PC-3 (cell line): ENCODE measurements around the gene CUEDC1. TPM values are rescaled to one million over a fixed set of nuclear protein-coding genes. Genes with fewer than 3 reads are reported as not detected.
"Not testable (repeated sequence)": the region's sequence is repeated elsewhere in the genome, so short reads cannot be mapped to it uniquely, and the experiment has no call there.

Source experiments
- ATAC-seq: fragments of 200-7000 bp; cut with Tn5 transposase; 2 replicates; pipeline ENCODE4 v1.9.1; 2020; ENCODE audit warnings: mild to moderate bottlenecking, moderate library complexity
- BruUV-seq: library from RNA; stranded (reverse); fragments of 400-500 nt; replicated peaks from 2 replicates; lab custom pipeline; 2021; lab: Mats Ljungman, UMichigan
- CTCF ChIA-PET: fragments of 300-600 bp; sonication (Branson Sonifier 250); formaldehyde crosslinking; loops from one replicate; lab custom pipeline; 2022; ENCODE audit warnings: antibody characterized with exemption; lab: Charles Lee
- POLR2A ChIA-PET: fragments of 300-600 bp; sonication (Branson Sonifier 250); formaldehyde crosslinking; loops from one replicate; lab custom pipeline; 2022; ENCODE audit warnings: antibody characterized with exemption; ENCODE audit not compliant: unreplicated experiment; lab: Charles Lee
- DNase-seq: peaks from one replicate; pipeline ENCODE4 v3.0.0-alpha.2; 2015
- H2AFZ ChIP-seq: fragments of 300-600 bp; sonication (generic); 2 replicates; pipeline ENCODE4 v1.6.0; 2016; ENCODE audit warnings: antibody characterized with exemption, low read length
- H3F3A ChIP-seq: fragments of 300-600 bp; sonication (generic); one replicate; pipeline ENCODE4 v1.6.0; 2017; ENCODE audit warnings: antibody characterized with exemption, low read length, control low read depth, mild to moderate bottlenecking; ENCODE audit not compliant: unreplicated experiment
- H3K27ac ChIP-seq: fragments of 300-600 bp; sonication (generic); 2 replicates; pipeline ENCODE4 v1.5.1; 2016; ENCODE audit warnings: mild to moderate bottlenecking, low read length
- H3K27me3 ChIP-seq: fragments of 300-600 bp; sonication (generic); 2 replicates; pipeline ENCODE4 v1.6.1; 2016; ENCODE audit warnings: low read length, mixed read lengths
- H3K36me3 ChIP-seq: fragments of 300-600 bp; sonication (generic); 2 replicates; pipeline ENCODE4 v1.6.1; 2016; ENCODE audit warnings: low read depth, mixed run types, low read length, mixed read lengths
- H3K4me1 ChIP-seq: fragments of 300-600 bp; sonication (generic); 2 replicates; pipeline ENCODE4 v1.5.1; 2016; ENCODE audit warnings: low read length; ENCODE audit not compliant: insufficient read depth
- H3K4me2 ChIP-seq: fragments of 300-600 bp; sonication (generic); 2 replicates; pipeline ENCODE4 v1.6.0; 2016; ENCODE audit warnings: low read length
- H3K4me3 ChIP-seq: fragments of 300-600 bp; sonication (generic); 2 replicates; pipeline ENCODE4 v1.5.1; 2016; ENCODE audit warnings: mild to moderate bottlenecking, low read length, mixed read lengths
- H3K79me2 ChIP-seq: fragments of 300-600 bp; sonication (generic); 2 replicates; pipeline ENCODE4 v1.6.1; 2017; ENCODE audit warnings: low read length, mixed read lengths
- H3K9ac ChIP-seq: fragments of 300-600 bp; sonication (generic); 2 replicates; pipeline ENCODE4 v1.6.0; 2016; ENCODE audit warnings: mild to moderate bottlenecking, low read length
- H3K9me2 ChIP-seq: fragments of 300-600 bp; sonication (generic); replicated peaks from 2 replicates; pipeline ENCODE4 v1.6.1; 2016; ENCODE audit warnings: mixed run types, low read length, mixed read lengths
- H3K9me3 ChIP-seq: fragments of 300-600 bp; sonication (generic); 2 replicates; pipeline ENCODE4 v1.6.1; 2016; ENCODE audit warnings: low read length, mixed read lengths
- H4K20me1 ChIP-seq: fragments of 300-600 bp; sonication (generic); 2 replicates; pipeline ENCODE4 v1.6.1; 2016; ENCODE audit warnings: low read length, mixed read lengths
- EZH2 ChIP-seq: fragments of 300-600 bp; sonication (generic); IDR thresholded peaks from one replicate; pipeline ENCODE4 v1.6.1; 2017; ENCODE audit warnings: antibody characterized with exemption, mild to moderate bottlenecking, low read length; ENCODE audit not compliant: unreplicated experiment
- EZH2phosphoT487 ChIP-seq: fragments of 300-600 bp; sonication (generic); IDR thresholded peaks from 2 replicates; pipeline ENCODE4 v1.6.1; 2018; ENCODE audit warnings: mild to moderate bottlenecking, antibody characterized with exemption, low read length, borderline replicate concordance
- intact Hi-C: fragments of 100-400 bp; cut with micrococcal nuclease; formaldehyde crosslinking; loops from 2 replicates; pipeline ENCODE4 v1.9.0; 2023
- total RNA-seq: library from RNA; depleted of rRNA; stranded (reverse); fragments of >200 nt; gene quantifications from 2 replicates; pipeline ENCODE4 v1.2.3, GENCODE V29; 2014
- TF ChIP-seq, protein P1 (sequence below): fragments of 300-600 bp; sonication (generic); conservative IDR thresholded peaks from 2 replicates; pipeline ENCODE4 v1.5.1; 2017; ENCODE audit warnings: antibody characterized with exemption, low read depth, mild to moderate bottlenecking, low read length

Gene CUEDC1
- total RNA-seq, 1 experiment from 2014 or later, result 31.6 TPM

DNA sequence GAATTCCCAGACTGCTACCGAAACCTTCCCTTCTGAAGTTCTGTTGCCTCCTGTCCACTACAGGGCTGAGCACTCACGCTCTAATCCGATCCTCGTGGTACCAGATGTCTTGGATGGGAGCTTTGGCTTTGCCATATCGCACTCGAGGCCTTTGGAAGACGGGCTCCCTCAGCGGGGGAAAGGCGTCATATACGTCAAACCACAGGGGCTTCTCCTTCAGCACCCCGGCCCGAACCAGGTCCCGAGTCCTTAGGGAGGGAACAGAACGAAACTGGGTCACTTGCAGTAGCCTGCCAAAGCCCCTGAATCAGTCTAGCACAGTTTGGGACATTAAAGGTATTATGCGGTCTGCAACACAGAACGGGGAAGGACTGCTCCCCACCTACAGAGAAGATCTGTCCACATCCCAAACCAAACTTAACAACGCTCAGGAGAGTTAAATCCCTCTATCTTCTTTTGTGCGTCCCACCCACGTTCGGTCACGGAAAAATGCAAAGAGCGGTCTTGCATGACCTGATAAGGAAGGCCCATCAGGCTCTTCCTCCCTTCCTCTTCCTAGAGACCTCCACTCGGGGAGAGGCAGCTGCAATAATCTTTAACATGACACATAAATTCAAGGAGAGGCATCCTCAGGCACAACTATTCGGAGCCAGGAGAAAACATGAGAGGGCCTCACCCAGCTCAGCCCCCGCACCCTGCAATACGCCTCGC lies 105.9 kb downstream of the CUEDC1 start:
- intact Hi-C loops, result no loop called here
- peak overlapping the region; percentile 90 for H3K9ac ChIP-seq
- H3K4me3 ChIP-seq, result peak overlapping the region; percentile 90
- H3K9me2 ChIP-seq, result no peaks in the 10 kb centered on the region
- H3K27me3 ChIP-seq, result no peaks in the 10 kb centered on the region
- H4K20me1 ChIP-seq, result no peaks in the 10 kb centered on the region
- ChIA-PET CTCF (interaction anchor here (1.0 to 1.2 kb wide), 3 partner anchors 15 to 151 kb away, joined by 3 to 7 read pairs (median 3); no protein-coding TSS in a partner anchor), POLR2A (interaction anchor here (0.6 to 1.0 kb wide), 4 partner anchors 11 to 268 kb away, joined by 3 to 9 read pairs (median 3); no protein-coding TSS in a partner anchor)
- ATAC-seq, result peak; percentile 27; the same call in 1 of the 2 replicates
- no peaks in the 10 kb centered on the region for H3K9me3 ChIP-seq
- TF ChIP-seq EZH2 (no peak), EZH2phosphoT487 (no peak)
- TF ChIP-seq, protein P1, sequence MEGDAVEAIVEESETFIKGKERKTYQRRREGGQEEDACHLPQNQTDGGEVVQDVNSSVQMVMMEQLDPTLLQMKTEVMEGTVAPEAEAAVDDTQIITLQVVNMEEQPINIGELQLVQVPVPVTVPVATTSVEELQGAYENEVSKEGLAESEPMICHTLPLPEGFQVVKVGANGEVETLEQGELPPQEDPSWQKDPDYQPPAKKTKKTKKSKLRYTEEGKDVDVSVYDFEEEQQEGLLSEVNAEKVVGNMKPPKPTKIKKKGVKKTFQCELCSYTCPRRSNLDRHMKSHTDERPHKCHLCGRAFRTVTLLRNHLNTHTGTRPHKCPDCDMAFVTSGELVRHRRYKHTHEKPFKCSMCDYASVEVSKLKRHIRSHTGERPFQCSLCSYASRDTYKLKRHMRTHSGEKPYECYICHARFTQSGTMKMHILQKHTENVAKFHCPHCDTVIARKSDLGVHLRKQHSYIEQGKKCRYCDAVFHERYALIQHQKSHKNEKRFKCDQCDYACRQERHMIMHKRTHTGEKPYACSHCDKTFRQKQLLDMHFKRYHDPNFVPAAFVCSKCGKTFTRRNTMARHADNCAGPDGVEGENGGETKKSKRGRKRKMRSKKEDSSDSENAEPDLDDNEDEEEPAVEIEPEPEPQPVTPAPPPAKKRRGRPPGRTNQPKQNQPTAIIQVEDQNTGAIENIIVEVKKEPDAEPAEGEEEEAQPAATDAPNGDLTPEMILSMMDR, result no peak
- DNase-seq, result no peak
- H3K4me2 ChIP-seq, result peak overlapping the region; percentile 95
- H3K36me3 ChIP-seq, result peaks cover 16% of the 10 kb centered on the region
- H3K4me1 ChIP-seq, result peaks cover 14% of the 10 kb centered on the region
- peak overlapping the region; percentile 80 for H2AFZ ChIP-seq
- BruUV-seq, result TSS peak; percentile 81
- H3K79me2 ChIP-seq, result peaks cover 47% of the 10 kb centered on the region
- peak overlapping the region; percentile 49 for H3K27ac ChIP-seq
- no peaks in the 10 kb centered on the region for H3F3A ChIP-seq

DNA sequence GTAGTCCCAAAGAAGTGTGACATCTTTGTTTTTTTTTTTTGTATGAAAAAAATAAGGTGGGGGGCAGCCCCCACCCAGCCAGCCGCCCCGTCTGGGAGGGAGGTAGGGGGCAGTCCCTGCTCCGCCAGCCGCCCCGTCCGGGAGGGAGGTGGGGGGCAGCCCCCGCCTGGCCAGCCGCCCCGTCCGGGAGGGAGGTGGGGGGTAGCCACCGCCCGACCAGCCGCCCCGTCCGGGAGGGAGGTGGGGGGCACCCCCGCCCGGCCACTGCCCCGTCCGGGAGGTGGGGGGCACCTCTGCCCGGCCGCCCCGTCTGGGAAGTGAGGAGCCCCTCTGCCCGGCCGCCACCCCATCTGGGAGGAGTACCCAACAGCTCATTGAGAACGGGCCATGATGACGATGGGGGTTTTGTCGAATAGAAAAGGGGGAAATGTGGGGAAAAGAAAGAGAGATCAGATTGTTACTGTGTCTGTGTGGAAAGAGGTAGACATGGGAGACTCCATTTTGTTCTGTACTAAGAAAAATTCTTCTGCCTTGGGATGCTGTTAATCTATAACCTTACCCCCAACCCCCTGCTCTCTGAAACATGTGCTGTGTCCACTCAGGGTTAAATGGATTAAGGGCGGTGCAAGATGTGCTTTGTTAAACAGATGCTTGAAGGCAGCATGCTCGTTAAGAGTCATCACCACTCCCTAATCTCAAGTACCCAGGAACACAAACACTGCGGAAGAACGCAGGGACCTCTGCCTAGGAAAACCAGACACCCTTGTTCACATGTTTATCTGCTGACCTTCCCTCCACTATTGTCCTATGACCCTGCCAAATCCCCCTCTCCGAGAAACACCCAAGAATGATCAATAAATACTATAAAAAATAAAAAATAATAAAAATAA lies 108.9 kb downstream of the CUEDC1 start:
- H3K9me2 ChIP-seq, H3K27me3 ChIP-seq, DNase-seq, BruUV-seq, H3K27ac ChIP-seq, ATAC-seq, H4K20me1 ChIP-seq, H3K9me3 ChIP-seq, H3F3A ChIP-seq, POLR2A ChIA-PET, intact Hi-C loops, H3K4me3 ChIP-seq, H3K9ac ChIP-seq, CTCF ChIA-PET, H3K4me2 ChIP-seq, H2AFZ ChIP-seq: not testable (repeated sequence)
- peaks cover 13% of the 10 kb centered on the region for H3K4me1 ChIP-seq
- peaks cover 22% of the 10 kb centered on the region for H3K36me3 ChIP-seq
- H3K79me2 ChIP-seq, result peaks cover 64% of the 10 kb centered on the region

DNA sequence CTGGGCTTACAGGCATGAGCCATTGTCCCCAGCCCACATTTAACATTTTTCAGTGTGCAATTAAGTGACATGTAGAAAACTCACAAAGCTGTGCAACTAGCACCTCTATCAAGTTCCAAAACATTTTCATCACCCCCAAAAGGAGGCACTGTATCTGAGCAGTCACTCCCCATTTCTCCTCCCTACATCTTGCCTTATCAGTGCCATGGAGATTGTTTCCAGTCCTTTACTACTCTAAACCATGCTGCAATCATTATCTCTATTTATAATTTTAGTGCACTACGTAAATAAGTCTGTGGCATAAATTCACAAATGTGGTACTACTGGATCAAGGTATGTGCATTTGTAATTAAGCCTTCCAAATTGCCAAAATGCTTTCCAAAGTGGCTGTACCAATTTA lies 112.9 kb downstream of the CUEDC1 start:
- CTCF ChIA-PET, result no interaction called here
- Histone ChIP-seq H3K9me2 (no peaks in the 10 kb centered on the region), H3K4me1 (no peaks in the 10 kb centered on the region), H4K20me1 (peaks cover 4% of the 10 kb centered on the region), H3K27me3 (no peaks in the 10 kb centered on the region), H3K4me3 (no peak overlapping the region), H3K36me3 (peaks cover 45% of the 10 kb centered on the region), H3K27ac (no peak overlapping the region), H2AFZ (no peak overlapping the region), H3F3A (no peaks in the 10 kb centered on the region), H3K79me2 (peaks cover 28% of the 10 kb centered on the region), H3K4me2 (no peak overlapping the region), H3K9ac (no peak overlapping the region), H3K9me3 (no peaks in the 10 kb centered on the region)
- TF ChIP-seq EZH2 (no peak), EZH2phosphoT487 (no peak)
- TF ChIP-seq, protein P1, result no peak
- intact Hi-C loops, result no loop called here
- POLR2A ChIA-PET, result no interaction called here
- no TSS peak for BruUV-seq
- no peak for DNase-seq
- ATAC-seq, result no peak
